Osteoblast (primary cell): ENCODE data around the gene SBK2. TPM values are rescaled to one million over a fixed set of nuclear protein-coding genes. Genes with fewer than 3 reads are reported as not detected.

Experiments
- DNase-seq: peaks from one replicate; pipeline ENCODE4 v3.0.0; 2011; ENCODE audit warnings: low spot score, mixed read lengths; ENCODE audit not compliant: insufficient read length; ENCODE audit errors: missing footprints
- H2AFZ ChIP-seq: 2 replicates; pipeline ENCODE4 v1.6.0; 2011; ENCODE audit warnings: mild to moderate bottlenecking, low read length
- H3K27ac ChIP-seq: 2 replicates; pipeline ENCODE4 v1.5.1; 2011; ENCODE audit warnings: mild to moderate bottlenecking, low read depth, low read length, moderate library complexity
- H3K27me3 ChIP-seq: 2 replicates; pipeline ENCODE4 v1.6.0; 2012; ENCODE audit warnings: mild to moderate bottlenecking, control low read depth, inconsistent platforms, low read length, moderate library complexity; ENCODE audit not compliant: insufficient read depth
- H3K36me3 ChIP-seq: 2 replicates; pipeline ENCODE4 v1.5.1; 2011; ENCODE audit warnings: mild to moderate bottlenecking, low read length, control low read depth, moderate library complexity; ENCODE audit not compliant: insufficient read depth
- H3K4me1 ChIP-seq: 2 replicates; pipeline ENCODE4 v1.5.1; 2011; ENCODE audit warnings: mild to moderate bottlenecking, low read length, control low read depth, moderate library complexity; ENCODE audit not compliant: insufficient read depth
- H3K4me2 ChIP-seq: 2 replicates; pipeline ENCODE4 v1.6.0; 2011; ENCODE audit warnings: mild to moderate bottlenecking, low read length; ENCODE audit not compliant: insufficient read depth
- H3K4me3 ChIP-seq: fragments of 200-600 bp; sonication (generic); 3 replicates; pipeline ENCODE4 v1.5.1; 2012; ENCODE audit warnings: mild to moderate bottlenecking, low read length, inconsistent platforms; ENCODE audit not compliant: insufficient read depth
- H3K79me2 ChIP-seq: 2 replicates; pipeline ENCODE4 v1.6.0; 2012; ENCODE audit warnings: mild to moderate bottlenecking, low read length, control low read depth, inconsistent platforms; ENCODE audit not compliant: insufficient read depth
- H3K9me3 ChIP-seq: 2 replicates; pipeline ENCODE4 v1.5.1; 2011; ENCODE audit warnings: low read depth, low read length, control low read depth
- H4K20me1 ChIP-seq: 2 replicates; pipeline ENCODE4 v1.6.0; 2012; ENCODE audit warnings: mild to moderate bottlenecking, low read length, control low read depth; ENCODE audit not compliant: insufficient read depth
- total RNA-seq: library from RNA; depleted of rRNA; stranded (reverse); fragments of >200 nt; gene quantifications from 2 replicates; pipeline ENCODE4 v1.2.3, GENCODE V29; 2012
- TF ChIP-seq, protein P1 (sequence below): IDR thresholded peaks from 2 replicates; pipeline ENCODE4 v1.5.1; 2011; ENCODE audit warnings: mild to moderate bottlenecking, low read depth, low read length, moderate library complexity; ENCODE audit errors: extremely low read depth

Gene SBK2
- total RNA-seq, 1 donor = not detected

DNA sequence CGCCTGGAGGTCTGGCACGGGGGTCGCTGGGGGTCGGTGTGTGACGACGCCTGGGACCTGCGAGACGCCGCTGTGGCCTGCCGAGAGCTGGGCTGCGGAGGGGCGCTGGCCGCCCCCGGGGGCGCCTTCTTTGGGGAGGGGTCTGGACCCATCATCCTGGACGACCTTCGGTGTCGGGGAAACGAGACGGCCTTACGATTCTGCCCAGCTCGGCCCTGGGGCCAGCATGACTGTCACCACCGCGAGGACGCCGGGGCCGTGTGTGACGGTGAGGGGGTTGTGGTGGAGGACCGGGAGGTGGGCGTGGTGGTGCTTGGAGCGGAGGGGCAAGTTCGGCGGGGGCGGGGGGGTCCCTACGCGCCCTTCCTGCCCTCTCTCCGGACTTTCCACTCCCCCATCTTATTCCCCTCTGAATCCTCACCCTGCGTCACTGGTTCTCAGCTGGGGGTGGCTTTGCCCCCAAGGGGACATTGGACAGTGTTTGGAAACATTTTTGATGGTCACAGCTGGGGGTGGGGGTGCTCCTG lies 43.2 kb downstream of the SBK2 start:
- H2AFZ ChIP-seq = peak overlapping the region; percentile 70
- peak; percentile 88 for DNase-seq
- peak overlapping the region; percentile 81 for H3K4me2 ChIP-seq
- peak overlapping the region; percentile 82 for H3K27ac ChIP-seq
- peaks cover 36% of the 10 kb centered on the region for H3K4me1 ChIP-seq
- peak overlapping the region; percentile 70 for H3K4me3 ChIP-seq
- H3K79me2 ChIP-seq = peaks cover 7% of the 10 kb centered on the region
- TF ChIP-seq, protein P1, sequence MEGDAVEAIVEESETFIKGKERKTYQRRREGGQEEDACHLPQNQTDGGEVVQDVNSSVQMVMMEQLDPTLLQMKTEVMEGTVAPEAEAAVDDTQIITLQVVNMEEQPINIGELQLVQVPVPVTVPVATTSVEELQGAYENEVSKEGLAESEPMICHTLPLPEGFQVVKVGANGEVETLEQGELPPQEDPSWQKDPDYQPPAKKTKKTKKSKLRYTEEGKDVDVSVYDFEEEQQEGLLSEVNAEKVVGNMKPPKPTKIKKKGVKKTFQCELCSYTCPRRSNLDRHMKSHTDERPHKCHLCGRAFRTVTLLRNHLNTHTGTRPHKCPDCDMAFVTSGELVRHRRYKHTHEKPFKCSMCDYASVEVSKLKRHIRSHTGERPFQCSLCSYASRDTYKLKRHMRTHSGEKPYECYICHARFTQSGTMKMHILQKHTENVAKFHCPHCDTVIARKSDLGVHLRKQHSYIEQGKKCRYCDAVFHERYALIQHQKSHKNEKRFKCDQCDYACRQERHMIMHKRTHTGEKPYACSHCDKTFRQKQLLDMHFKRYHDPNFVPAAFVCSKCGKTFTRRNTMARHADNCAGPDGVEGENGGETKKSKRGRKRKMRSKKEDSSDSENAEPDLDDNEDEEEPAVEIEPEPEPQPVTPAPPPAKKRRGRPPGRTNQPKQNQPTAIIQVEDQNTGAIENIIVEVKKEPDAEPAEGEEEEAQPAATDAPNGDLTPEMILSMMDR = no peak
- H3K9me3 ChIP-seq = no peaks in the 10 kb centered on the region
- peaks cover 28% of the 10 kb centered on the region for H3K36me3 ChIP-seq
- no peaks in the 10 kb centered on the region for H4K20me1 ChIP-seq
- H3K27me3 ChIP-seq = no peaks in the 10 kb centered on the region

DNA sequence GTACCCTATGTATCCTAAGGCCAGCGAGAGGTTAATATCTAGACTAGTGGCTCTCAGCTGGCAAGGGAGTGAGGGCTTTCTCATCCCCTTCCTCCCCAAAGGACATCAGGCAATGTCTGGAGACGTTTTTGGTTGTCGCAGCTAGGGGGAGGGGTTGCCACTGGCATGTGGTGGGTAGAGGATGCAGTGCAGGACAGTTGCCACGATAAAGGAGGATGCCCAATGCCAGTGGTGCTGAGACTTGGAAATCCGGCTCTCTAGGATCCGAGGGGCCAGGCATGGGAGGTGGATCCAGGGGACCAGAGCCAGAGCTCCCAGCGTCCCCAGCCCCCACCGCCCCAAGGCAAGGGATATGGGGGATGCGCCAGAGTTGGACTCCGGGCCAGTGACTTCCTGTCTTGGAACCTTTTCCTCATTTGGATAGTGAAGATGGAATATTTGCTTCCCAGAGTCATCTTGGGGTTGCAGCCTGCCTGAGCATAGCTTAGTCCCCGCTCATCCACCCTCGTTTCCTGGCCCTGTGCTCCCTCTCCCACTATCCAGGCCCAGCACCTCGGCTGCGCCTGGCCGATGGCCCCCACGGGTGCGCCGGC lies 43.8 kb downstream of the SBK2 start:
- H3K4me1 ChIP-seq = peaks cover 40% of the 10 kb centered on the region
- DNase-seq = peak; percentile 93
- H4K20me1 ChIP-seq = no peaks in the 10 kb centered on the region
- H3K79me2 ChIP-seq = peaks cover 7% of the 10 kb centered on the region
- TF ChIP-seq, protein P1 = no peak
- H2AFZ ChIP-seq = peak overlapping the region; percentile 9
- peak overlapping the region; percentile 81 for H3K4me2 ChIP-seq
- H3K27ac ChIP-seq = peak overlapping the region; percentile 82
- H3K27me3 ChIP-seq = no peaks in the 10 kb centered on the region
- H3K4me3 ChIP-seq = peak overlapping the region; percentile 70
- peaks cover 23% of the 10 kb centered on the region for H3K36me3 ChIP-seq
- no peaks in the 10 kb centered on the region for H3K9me3 ChIP-seq

DNA sequence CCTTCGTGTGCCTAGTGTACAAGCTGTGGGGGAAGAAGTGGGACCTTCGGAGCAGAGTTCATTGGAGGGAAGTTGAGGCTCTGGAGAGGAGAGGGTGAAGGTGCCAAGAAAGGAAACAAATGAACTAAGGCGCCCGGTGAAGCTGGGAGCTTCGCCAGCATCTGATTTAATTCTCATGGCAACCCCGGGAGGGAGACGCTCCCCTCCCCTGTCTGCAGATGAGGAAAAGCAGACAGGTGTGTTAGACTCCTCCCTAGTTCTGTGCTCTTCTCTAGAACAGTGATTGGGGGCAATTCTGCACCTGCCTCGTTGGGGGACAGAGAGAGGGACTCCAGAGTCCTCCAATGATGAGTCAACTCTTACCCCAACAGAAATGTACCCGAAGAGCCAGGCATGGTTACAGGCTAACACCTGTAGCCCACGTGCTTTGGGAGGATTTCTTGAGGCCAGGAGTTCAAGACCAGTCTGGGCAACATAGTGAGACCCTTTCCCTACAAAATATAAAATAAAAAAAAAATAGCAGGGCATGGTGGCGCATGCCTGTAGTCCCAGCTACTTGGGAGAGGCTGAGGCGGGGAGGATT lies 44.5 kb downstream of the SBK2 start:
- no peaks in the 10 kb centered on the region for H3K27me3 ChIP-seq
- no peaks in the 10 kb centered on the region for H4K20me1 ChIP-seq
- peaks cover 7% of the 10 kb centered on the region for H3K79me2 ChIP-seq
- H3K9me3 ChIP-seq = no peaks in the 10 kb centered on the region
- no peak overlapping the region for H3K27ac ChIP-seq
- H3K4me3 ChIP-seq = no peak overlapping the region
- H2AFZ ChIP-seq = no peak overlapping the region
- DNase-seq = peak; percentile 89
- TF ChIP-seq, protein P1 = no peak
- peaks cover 46% of the 10 kb centered on the region for H3K4me1 ChIP-seq
- H3K36me3 ChIP-seq = peaks cover 18% of the 10 kb centered on the region
- H3K4me2 ChIP-seq = no peak overlapping the region
